Kidney capillary endothelial cell (primary cell): Measurements from ENCODE around the gene GCLC.
A peak's percentile ranks its signal among the peaks of the same experiment; 100 is the strongest.
"Not testable (repeated sequence)": the region's sequence is repeated elsewhere in the genome, so short reads cannot be mapped to it uniquely, and the experiment has no call there.

Experiments
- DNase-seq: peaks from one replicate; pipeline ENCODE4 v3.0.0-alpha.2; 2018; ENCODE audit warnings: low spot score

The GCLC gene

DNA sequence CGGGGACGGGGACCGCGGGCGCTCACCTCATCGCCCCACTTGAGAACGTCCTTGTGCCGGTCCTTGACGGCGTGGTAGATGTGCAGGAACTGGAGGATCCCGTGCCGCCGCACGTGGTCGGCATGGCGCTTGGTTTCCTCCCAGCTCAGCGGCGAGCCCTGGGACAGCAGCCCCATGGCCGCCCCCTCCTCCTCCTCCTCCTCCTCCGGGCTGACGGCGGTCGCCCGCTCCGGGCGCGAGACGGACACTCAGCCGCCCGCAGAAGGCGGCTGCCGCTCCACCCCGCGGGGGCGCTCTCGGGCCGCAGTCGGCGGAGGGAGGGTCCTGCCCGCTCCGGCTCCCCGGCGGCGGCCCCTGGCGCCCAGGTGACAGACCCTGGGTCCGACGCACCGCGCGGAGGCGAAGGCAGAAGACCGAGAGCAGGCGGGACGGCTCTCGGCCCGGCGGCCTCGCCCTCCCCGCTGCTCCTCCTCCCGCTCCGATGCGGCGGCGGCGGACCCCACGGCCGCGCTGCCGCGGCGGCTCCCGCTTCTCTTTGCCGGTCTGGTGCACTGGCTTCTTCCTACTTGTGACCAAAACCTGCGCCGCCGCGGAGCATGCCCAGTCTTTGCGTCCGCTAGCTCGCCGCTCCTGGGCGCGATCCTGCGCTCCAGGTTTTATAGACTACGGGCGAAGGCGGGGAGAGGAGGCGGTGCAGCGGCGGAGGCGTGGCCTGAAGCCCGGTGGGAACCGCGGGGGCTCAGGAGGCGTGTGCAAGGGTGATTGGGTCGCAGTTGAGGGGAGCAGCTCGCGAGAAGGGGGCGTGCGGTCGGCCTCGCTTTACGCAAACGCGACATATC is at the start of gene GCLC:
GCLC (minus strand) TSS at position 632 of the 839 bp plus-strand sequence; CDS start at position 176, 456 bp downstream.
- DNase-seq = peak; percentile 79

DNA sequence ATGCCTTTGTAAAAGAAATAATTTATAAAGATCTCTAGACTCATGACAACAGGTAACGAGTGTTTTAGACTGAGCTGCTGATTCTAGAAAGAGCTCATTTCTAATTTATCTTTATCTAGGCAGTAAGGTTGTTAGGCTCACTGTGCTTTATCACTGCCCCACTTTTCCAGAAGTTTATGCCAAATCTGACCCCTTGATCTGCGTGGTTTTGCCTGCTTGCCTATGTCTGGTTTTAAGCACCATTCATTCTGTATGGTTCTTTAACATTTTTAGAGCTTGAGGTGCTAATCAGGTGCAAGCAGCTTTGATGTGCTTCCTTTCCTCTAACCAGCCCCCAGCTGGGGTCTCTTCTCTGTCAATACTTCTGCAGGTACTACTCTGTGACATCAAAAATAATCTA is 49.7 kb upstream of the GCLC start:
- no peak for DNase-seq

DNA sequence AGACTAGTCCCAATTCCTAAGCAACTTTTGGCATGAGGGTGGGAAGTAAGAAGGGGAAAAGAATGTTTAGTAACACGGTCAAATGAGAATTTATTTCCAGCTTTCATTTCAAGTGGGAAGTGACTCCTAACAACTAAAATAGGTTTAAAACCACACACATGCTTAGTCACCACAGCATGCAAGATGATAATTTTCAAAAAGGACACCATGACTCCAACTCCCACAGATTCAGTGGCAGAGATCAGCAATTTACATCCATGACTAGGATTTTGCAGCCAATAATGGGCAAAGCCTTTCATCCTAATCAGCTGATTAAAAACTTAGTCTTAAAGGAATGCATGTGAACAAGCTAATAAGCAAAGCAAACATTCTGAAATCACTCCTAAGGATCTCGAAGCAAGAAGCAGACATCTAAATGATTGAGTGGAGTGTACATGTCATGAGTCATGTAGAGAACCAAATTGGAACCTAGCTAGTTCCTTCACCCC is 48.1 kb upstream of the GCLC start:
- DNase-seq = no peak

DNA sequence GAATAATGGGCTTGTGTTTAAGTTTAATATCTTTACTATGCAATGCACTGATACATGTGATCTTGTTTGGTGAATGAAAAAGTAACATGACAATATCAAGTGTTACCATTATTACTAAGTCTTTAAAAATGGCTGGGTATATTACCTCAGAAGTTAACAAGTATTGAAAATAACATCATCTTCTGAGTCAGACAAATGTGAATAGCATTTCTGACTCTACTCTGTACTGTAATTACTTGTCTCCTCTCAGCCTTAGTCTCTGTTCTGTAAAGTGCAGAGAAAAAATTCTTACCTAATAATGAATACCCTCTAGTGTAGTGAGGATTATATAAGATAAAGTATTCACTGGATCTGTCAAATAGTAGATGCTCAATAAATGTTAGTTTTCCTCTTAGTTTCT is 47.0 kb upstream of the GCLC start:
- DNase-seq = no peak

DNA sequence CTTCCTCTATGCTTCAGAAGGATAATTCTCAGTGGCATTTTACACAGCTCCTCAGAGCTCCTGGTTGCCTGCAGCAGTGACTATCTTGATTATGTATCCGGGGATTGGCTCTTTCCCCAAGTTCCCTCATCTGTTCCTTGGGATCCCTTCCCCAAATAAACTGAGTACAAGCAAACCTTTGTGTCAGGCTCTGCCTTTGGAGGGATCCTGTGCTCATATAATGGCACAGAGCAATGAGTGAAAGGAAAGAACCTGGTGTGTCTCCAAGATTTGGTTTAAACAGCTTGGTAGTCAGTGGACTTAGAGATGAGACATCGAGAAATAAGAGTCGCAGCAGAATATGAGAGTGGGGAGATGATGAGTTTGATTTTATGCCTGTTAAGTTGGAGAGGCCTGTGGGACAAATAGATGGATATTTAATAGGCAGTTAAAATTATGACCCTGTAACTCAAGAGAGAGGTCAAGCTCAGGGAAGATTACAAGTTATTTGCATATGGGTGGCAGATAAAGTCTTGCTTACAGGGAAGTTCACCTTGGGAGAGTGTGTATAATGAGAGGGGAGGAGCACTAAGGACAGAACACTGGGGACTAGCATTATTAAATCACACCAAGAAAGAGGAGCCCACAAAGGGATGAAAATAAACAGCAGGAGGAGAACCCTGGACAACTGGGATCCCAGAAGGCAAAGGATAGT is 44.1 kb upstream of the GCLC start:
- no peak for DNase-seq

DNA sequence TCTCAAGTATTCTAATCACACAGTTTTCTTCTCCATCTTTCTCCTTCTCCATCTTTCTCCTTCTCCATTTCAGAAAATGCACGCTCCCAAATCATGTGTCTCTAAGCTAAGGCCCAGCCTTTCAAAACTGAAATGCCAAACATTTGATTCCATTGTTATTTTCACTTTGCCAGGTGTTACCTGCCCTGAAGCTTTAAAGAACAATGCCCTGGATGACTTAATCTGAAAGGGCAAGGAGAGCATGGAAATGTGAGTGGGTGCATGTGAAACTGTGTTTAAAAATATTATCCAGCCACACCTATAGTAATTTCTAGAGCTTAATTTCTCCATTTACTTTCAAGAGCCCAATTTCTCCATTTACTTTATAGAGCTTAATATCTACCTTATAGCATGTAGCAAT is 42.4 kb upstream of the GCLC start:
- DNase-seq = no peak

DNA sequence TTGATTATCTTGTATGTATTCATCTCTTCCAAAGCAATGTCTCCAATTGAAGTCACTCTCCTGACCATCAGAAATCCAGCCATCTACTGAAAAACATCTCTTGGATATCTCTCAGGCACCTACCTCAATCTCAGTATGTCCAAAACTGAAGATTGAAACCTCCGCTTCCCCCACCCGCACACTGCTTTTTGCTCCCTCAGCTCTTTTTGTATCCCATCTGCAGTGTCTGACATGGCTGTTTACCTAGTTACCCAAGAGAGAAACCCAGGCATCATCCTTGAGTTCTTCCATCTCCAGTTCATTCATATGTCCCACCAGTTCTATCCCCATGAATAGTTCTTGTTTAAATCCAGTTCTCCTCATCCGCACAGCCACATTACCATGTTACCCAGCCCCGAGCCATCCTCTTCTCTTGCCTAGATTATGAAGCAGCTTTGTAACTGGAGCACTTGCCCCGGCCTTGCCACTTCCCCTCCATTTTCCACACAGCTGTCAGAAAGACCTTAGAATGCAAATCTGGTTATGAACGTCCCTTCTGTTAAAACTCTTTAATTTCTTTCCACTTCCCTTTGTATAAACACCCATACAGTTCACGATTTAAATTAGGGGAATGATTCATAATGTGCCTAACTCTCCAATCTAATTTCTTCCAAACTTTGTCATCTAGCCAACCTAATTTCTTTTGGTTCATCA is 40.5 kb upstream of the GCLC start:
- no peak for DNase-seq

DNA sequence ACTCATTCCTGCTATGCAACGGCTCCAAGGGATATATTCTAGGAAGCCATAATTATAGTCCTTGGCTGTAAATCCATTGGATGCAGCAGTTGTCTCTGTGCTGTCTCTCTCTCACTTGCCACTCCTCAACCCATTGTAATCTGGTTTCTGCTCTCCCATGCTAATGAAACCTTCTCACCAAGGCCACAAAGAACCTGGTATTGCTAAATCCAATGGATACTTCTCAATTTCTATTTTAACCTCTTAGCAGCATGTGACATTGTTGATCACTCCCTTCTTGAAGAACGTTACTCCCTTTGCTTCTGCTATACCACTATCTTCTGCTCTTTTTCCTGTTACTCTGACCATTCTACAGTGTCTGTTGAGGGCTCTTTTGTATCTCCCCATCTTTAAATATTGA is 39.8 kb upstream of the GCLC start:
- no peak for DNase-seq

DNA sequence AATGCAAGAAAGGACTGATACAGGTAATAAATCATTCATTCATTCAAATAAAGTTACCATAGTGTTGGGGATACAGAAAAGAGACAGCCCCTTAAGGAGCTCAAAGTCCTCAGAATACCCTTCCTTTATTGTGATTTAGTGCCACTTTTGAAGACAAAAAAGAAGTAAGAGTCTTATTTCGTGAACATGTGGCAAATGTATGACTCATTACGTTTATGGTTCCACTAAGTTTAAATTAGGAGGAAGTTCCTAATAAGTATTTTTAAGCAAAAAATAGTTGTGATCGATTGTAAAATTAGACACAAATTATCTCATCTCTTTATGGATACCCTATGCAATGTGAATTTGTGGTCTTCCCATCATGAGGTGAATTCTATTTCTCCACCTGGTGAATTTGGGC is 38.5 kb upstream of the GCLC start:
- DNase-seq = no peak

DNA sequence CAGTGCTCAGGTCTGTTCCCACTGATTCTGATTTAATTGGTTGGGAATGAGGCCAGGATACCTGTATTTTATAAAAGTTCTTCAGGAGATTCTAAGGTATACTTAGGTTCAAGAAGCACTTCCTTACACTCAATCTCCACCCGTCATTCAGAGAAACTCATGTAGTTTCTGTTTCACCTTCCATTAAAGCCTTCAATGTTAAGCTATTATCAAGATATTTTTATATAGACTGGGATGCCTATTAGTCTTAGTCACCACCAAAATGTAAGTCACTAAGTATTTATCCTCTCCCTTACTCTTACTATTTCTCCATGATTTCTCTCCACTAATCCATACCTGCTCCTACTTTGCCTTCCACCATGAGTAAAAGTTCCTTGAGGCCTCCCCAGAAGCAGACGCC is 38.1 kb upstream of the GCLC start:
- DNase-seq = no peak

DNA sequence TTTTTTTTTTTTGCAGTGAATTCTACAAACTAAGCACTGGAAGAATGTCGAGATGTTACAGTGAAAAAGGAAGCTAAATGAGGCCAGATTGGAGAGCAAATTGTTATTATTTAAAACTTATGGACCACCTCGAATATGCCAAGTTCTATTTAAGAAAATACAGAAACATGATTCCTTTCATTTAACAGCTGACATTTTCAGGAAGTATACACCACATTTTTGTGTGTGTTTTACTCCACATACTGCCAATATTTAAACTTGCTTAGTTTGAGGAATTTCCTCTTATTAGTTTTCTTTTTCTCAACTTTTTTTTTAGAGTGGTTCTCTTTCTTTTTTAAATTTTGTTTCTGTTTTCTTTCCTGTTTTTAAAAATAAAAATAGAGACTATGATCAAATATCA is 37.0 kb upstream of the GCLC start:
- no peak for DNase-seq

DNA sequence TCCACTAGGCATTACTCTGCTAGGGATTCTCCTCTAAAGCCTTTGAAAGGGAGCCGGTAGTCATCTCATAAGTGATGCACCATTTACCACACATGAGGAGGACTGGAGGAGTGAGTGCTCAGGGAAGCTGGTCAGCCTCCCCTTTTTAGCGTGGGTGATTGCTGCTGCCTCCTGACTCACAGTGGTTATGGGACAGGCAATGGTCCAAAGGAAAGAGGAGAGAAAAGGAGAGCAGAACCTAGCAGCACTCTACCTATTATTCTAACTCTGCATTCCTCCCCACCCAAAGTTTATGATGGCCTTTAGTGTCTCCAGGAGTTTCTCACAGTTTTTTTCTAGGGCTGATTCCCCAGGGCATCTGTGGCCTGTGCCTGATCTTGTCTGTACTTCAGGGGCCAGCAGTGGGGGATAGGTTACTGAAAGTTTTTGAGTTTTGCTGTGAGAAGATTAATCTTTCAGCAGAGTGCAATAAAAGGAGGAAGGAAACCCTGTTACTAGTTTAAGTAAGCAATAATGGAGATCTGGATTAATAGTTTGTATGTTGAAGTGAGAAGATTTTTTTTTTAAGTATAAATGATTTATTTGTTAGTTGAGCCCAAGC is 36.4 kb upstream of the GCLC start:
- no peak for DNase-seq

DNA sequence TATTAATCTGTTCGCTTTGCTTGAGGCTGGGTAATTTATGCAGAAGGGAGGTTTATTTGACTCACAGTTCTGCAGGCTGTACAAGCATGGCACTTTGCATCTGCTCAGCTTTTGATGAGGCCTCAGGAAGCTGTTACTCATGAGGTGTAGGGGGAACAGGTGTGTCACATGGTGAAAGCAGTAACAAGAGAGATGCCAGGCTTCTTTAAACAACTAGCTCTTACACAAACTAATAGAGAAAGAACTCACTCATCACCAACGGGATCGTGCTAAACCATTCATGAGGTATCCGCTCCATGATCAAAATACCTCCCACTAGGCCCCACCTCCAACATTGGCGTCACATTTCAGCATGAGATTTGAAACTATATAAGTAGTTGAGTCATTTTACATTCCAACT is 34.4 kb upstream of the GCLC start:
- no peak for DNase-seq

DNA sequence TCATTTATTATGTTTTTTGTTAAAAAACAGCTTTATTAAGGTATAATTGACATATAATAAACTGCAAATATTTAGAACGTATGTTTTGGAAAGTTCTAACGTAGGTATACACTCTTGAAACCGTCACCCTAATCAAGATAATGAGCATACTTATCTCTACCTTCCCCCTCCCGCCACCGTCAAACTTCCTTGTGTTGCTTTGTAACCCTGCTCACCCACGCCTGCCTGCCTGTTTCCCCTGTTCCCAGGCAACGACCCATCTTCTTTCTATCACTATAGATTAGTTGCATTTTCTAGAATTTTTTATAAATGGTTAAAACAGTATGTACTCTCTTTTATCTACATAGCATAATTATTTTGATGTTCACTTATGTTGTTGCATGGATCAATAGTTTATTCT is 33.5 kb upstream of the GCLC start:
- no peak for DNase-seq

DNA sequence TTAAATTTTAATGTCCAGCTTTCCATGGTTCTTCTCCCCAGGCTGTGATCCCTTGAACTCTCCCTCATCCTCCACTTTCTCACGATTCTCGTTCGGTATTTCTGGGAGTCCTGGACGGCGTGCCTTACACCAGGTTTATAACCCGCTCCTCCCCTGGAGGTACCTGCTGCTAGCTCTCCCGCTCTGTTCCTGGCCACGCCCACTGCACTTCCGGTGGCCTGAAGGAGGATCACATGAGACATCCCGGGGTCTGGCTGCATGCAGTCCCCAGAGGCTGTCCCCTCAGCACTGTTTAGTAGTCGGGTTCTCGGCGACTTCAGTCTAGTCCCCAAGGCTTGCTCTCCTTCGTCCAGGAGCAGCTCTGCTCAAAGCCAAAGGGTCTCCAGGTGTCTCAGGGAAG is 28.4 kb upstream of the GCLC start:
- no peak for DNase-seq

DNA sequence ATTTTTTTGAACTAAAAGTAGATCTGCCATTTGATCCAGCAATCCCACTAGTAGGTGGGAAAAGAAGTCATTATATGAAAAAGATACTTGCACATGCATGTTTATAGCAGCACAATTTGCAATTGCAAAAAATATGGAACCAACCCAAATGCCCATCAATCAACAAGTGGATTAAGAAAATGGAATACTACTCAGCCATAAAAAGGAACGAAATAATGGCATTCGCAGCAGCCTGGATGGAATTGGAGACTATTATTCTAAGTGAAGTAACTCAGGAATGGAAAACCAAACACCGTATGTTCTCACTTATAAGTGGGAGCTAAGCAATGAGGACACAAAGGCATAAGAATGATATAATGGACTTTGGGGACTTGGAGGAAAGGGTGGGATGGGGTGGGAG is 27.5 kb upstream of the GCLC start:
- not testable (repeated sequence) for DNase-seq

DNA sequence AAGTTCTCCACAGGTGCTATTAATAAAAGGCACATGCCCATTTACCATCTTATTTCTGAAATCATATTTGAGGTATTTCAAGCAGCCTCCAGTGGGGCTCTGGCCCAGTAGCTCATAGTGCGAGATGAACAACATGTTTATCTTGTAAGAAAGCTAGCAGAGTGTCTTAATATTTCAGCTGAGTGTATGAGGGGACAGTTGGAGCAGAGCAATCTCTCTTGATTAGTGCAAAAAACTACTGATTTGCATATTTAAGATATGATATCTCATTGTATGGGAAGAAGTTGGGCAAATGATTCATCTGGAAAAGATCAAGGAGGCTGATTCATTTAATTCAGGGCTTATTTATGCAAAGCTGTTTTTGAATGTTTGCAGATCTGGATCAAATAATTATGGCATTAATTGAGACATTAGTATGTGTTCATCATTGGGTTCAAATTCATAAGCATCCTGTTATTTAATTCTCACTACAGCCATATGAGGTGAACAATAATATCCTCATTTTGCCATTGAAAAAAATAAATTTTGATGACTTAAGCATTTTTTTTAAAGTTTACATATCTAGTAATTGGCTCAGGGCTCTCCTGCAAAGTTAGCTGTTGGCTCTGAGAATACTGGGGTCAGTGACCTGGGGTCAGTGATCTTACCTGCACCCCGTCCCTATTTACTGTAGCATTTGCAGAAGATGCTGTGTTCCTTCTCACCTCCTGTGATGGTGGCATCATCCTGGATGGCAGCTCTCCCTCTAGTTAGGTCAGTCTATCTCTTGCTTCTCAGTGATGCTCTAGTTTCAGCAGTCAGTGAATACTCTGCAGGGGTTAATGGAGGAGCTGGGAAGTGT is 24.1 kb upstream of the GCLC start:
- no peak for DNase-seq

DNA sequence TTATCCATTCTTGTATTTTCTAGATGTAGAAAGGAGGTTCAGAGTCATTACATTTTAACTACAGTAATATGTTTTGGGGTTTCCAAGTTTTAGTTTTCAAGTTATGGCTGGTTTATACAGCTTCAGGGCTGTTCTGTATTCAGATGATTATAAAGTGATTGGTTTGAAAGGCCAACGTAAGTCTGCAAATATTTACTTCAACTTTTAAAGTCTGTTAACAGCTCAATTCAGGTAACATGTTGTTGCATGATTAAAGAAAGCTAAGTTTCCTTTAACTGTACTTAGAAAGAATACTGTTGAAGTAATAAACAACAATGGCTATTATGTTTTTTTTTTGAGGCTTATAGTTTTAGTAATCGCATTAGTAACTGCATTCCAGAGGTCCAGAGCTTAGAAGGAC is 22.8 kb upstream of the GCLC start:
- no peak for DNase-seq

DNA sequence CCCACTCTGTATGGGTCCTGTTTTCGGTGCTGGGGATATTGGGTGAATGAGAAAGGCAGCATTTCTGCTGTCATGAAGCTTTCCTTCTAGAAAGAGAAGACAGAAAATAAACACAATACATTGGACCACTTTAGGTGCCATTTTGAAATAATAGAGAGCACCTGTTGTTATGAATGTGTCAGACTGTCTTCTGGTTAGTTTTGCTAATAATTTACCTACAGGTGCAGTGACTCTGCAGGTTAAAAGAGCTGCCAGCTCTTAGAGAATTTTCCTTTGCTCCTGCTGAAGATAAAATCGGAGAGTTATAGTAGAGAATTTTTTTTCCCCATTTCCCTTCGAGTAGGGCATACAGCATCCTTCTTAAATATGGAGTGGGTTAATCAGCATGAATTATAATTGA is 21.9 kb upstream of the GCLC start:
- DNase-seq = no peak

DNA sequence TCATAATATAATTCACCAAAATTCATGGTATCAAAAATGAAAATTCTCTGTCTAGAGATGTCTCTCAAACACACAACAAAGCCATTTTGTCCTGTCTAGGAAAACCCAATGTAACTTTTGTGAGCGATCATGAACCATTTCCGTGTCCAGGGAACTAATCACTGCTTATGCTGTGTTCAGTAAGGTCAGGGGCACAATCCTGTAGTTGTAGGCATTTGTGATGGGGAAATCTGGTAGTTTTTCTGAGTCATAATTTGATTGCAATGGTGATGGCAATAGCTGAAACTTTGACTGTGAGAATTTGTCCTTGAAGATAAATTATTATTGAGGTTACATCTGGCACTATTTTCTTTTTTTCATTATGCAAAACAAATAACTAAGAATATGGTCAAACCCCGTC is 21.0 kb upstream of the GCLC start:
- DNase-seq = no peak

DNA sequence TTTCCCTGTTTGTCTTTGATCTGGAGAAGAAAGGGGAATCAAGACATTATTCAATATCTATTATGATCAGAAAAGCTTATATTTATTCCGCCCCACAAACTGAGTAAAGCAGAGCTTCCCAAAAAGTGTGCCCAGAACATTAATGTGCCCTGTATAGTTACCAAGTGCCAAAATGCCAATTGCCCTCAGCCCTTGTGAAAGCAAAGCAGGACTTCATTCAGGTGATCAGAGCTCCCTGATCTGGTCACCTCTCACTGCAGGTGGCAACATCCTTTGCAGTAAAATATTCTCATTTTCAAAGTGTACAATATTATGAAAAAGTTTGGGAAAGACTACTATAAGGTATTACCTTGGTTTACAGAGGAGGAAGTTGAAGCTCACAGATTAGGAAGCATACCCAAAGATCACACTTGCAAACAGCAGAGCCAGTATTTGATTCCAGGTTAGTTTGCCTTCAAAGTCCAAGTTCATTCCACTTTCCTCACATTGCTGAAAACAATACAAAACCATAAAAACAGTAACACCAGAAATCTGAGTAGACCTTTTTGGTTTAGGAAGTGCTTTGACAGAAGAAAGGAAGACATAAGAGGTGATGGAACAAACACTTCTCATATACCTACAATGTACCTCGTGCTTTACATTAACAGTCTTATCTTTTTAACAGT is 19.6 kb upstream of the GCLC start:
- DNase-seq = no peak
